Upper lobe of right lung (tissue), 1 donor: Measurements from ENCODE around the gene SUCO. TPM values are rescaled to one million over a fixed set of nuclear protein-coding genes. Genes with fewer than 3 reads are reported as not detected.
"Not testable (repeated sequence)": the region's sequence is repeated elsewhere in the genome, so short reads cannot be mapped to it uniquely, and the experiment has no call there.

Experiments
- ATAC-seq: fragments of 200-7000 bp; cut with Tn5 transposase; one replicate; pipeline ENCODE4 v1.9.1; 2020; ENCODE audit warnings: mild to moderate bottlenecking, moderate library complexity
- DNase-seq: peaks from one replicate; pipeline ENCODE4 v3.0.0-alpha.2; 2020
- H3K27ac ChIP-seq: fragments of 200-600 bp; one replicate; pipeline ENCODE4 v1.8.0; 2022
- H3K27me3 ChIP-seq: fragments of 200-600 bp; one replicate; pipeline ENCODE4 v1.8.0; 2022; ENCODE audit warnings: mild to moderate bottlenecking
- H3K36me3 ChIP-seq: fragments of 200-600 bp; one replicate; pipeline ENCODE4 v1.8.0; 2022
- H3K4me1 ChIP-seq: fragments of 200-600 bp; one replicate; pipeline ENCODE4 v1.8.0; 2022
- H3K4me3 ChIP-seq: fragments of 200-600 bp; one replicate; pipeline ENCODE4 v1.8.0; 2022; ENCODE audit warnings: mild to moderate bottlenecking
- H3K9me3 ChIP-seq: fragments of 200-600 bp; one replicate; pipeline ENCODE4 v1.8.0; 2022
- CTCF ChIP-seq: fragments of 200-600 bp; IDR thresholded peaks from one replicate; pipeline ENCODE4 v1.8.0; 2022; ENCODE audit warnings: antibody characterized with exemption
- intact Hi-C: fragments of 100-400 bp; cut with DNase I; formaldehyde crosslinking; loops from one replicate; pipeline ENCODE4 v1.11.0; 2022
- total RNA-seq: library from RNA; stranded (reverse); fragmentation: NEBNext Ultra II Directional; extraction: Animal tissue kit (Norgen Biotek cat#: 25700); gene quantifications from one replicate; pipeline ENCODE4 v1.2.1, GENCODE V29; 2021
- donor health status: DM: no; HTN: yes; CAD: no; lungs with severe emphysema.

Gene SUCO
- total RNA-seq, 1 donor from 2014 or later, result 34.1 TPM

- Histone ChIP-seq H3K36me3 (peaks cover 38% of the 10 kb centered on the region), H3K4me1 (no peaks in the 10 kb centered on the region), H3K4me3 (no peak overlapping the region), H3K27ac (no peak overlapping the region), H3K27me3 (no peaks in the 10 kb centered on the region), H3K9me3 (no peaks in the 10 kb centered on the region)
- intact Hi-C loops, result no loop called here
- DNase-seq (no peak), ATAC-seq (no peak)
- TF ChIP-seq CTCF, result no peak
Observed at GRCh38 chr1:172612478-172612877, 79.5 kb downstream of the SUCO start.

GRCh38 chr1:172613294-172613693 is 80.3 kb downstream of the SUCO start:
- Histone ChIP-seq H3K36me3 (peaks cover 37% of the 10 kb centered on the region), H3K9me3 (no peaks in the 10 kb centered on the region), H3K27me3 (no peaks in the 10 kb centered on the region), H3K4me1 (no peaks in the 10 kb centered on the region), H3K27ac (no peak overlapping the region), H3K4me3 (no peak overlapping the region)
- no peak for TF ChIP-seq CTCF
- DNase-seq (no peak), ATAC-seq (no peak)
- intact Hi-C loops, result no loop called here

GRCh38 chr1:172616195-172616594 is 83.2 kb downstream of the SUCO start:
- Histone ChIP-seq H3K4me1 (no peaks in the 10 kb centered on the region), H3K4me3 (no peak overlapping the region), H3K27me3 (no peaks in the 10 kb centered on the region), H3K36me3 (peaks cover 9% of the 10 kb centered on the region), H3K27ac (no peak overlapping the region), H3K9me3 (peaks cover 6% of the 10 kb centered on the region)
- ATAC-seq, result no peak
- no peak for TF ChIP-seq CTCF
- intact Hi-C loops, result no loop called here
- DNase-seq, result no peak

- no peaks in the 10 kb centered on the region for H3K27me3 ChIP-seq
- no peaks in the 10 kb centered on the region for H3K4me1 ChIP-seq
- ATAC-seq (no peak), DNase-seq (no peak)
- H3K27ac ChIP-seq, result no peak overlapping the region
- intact Hi-C loops, result no loop called here
- peaks cover 5% of the 10 kb centered on the region for H3K36me3 ChIP-seq
- TF ChIP-seq CTCF, result no peak
- H3K4me3 ChIP-seq, result no peak overlapping the region
- peaks cover 6% of the 10 kb centered on the region for H3K9me3 ChIP-seq
Observed at GRCh38 chr1:172616636-172617035, 83.7 kb downstream of the SUCO start.

DNA sequence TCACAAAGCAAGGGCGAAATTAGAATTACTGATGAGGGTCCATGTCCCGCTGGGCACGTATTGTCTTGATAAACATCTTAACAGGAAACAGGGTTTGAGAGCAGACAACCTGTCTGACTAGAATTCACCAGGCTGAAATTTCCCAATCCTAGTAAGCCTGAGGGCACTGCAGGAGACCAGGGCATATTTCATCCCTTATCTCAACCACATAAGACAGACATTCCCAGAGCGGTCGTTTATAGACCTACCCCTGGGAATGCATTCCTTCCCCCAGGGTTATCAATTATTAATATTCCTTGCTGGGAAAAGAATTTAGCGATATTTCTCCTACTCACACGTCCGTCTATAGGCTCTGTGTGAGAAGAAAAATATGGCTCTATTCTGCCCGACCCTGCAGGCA is 87.7 kb downstream of the SUCO start:
- DNase-seq, ATAC-seq, H3K27ac ChIP-seq, H3K27me3 ChIP-seq, intact Hi-C loops, H3K9me3 ChIP-seq, H3K4me1 ChIP-seq, H3K4me3 ChIP-seq, H3K36me3 ChIP-seq: not testable (repeated sequence)

DNA sequence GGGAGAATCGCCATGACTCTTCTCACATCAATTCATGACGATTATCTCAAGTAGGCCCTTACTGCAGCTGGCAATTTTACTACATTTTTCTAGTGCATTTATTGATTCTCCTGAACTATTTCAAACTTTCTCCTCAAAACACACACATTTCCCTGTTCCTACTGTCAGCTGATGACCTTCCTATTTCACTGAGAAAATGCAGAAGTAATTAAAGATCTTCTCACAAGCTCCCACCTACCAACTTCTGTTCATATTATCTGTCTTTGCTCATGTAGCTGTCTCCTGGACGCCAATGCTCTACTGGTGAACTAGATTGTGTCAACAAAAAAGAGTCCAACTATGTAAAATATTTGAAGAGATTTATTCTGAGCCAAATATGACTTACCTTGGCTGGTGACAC is 89.6 kb downstream of the SUCO start:
- Histone ChIP-seq H3K36me3 (no peaks in the 10 kb centered on the region), H3K4me1 (no peaks in the 10 kb centered on the region), H3K27ac (no peak overlapping the region), H3K27me3 (no peaks in the 10 kb centered on the region), H3K9me3 (peaks cover 6% of the 10 kb centered on the region), H3K4me3 (no peak overlapping the region)
- DNase-seq (no peak), ATAC-seq (peak; percentile 36)
- intact Hi-C loops, result no loop called here
- TF ChIP-seq CTCF, result no peak
